ENCODE measurements around the gene TNFRSF12A. TPM values are rescaled to one million over a fixed set of nuclear protein-coding genes. Genes with fewer than 3 reads are reported as not detected.
A peak's percentile ranks its signal among the peaks of the same experiment; 100 is the strongest.

The TNFRSF12A gene
- total and polyA plus RNA-seq, 9 of the 15 experiments (the other 6 are each of a cell fraction or from before 2014, with no cell fraction given), result 0.41 to 61.8 (median 26.5) TPM

- TF ChIP-seq ZBTB1 (CRISPR knock-in tag; IDR thresholded peaks at IDR 0.05; ENCODE audit: borderline replicate concordance, low read depth) (no peak), SMAD3 (CRISPR knock-in tag; conservative IDR thresholded peaks at IDR 0.05) (0 out of 2 replicates have a peak, but pooled peaks have one; percentile 14), YY1 (IDR thresholded peaks at IDR 0.05; ENCODE audit: borderline replicate concordance in 1 of 3, control insufficient read depth in 1 of 3, extremely low read depth in 1 of 3, insufficient read depth in 3 of 3, insufficient read length in 1 of 3, insufficient replicate concordance in 2 of 3, low read depth in 1 of 3, low read length in 2 of 3) (peak in 2 of 3 experiments; percentile 42 to 61), ZNF75A (CRISPR knock-in tag; IDR thresholded peaks at IDR 0.05) (no peak), LARP7 (IDR thresholded peaks at IDR 0.05) (no peak), MAFG (tag; conservative IDR thresholded peaks at IDR 0.05) (no peak), MLLT1 (IDR thresholded peaks at IDR 0.05) (no peak), TRIM25 (IDR thresholded peaks at IDR 0.05; ENCODE audit: borderline replicate concordance) (no peak), HEY1 (CRISPR knock-in tag; IDR thresholded peaks at IDR 0.05; ENCODE audit: borderline replicate concordance) (no peak), BCOR (IDR thresholded peaks at IDR 0.05) (no peak), MLX (CRISPR knock-in tag; conservative IDR thresholded peaks at IDR 0.05) (no peak), ELK3 (CRISPR knock-in tag; IDR thresholded peaks at IDR 0.05) (no peak), NRF1 (conservative IDR thresholded peaks at IDR 0.05 in 1 of 2, IDR thresholded peaks at IDR 0.05 in 1 of 2) (peak; percentile 90 to 92), TFAM (CRISPR knock-in tag; conservative IDR thresholded peaks at IDR 0.05) (no peak), ELF4 (CRISPR knock-in tag; IDR thresholded peaks at IDR 0.05) (no peak), ZNF134 (CRISPR knock-in tag; conservative IDR thresholded peaks at IDR 0.05) (no peak), POLR2B (IDR thresholded peaks at IDR 0.05; ENCODE audit: low read depth, partially characterized antibody) (peak; percentile 94), HBP1 (CRISPR knock-in tag; IDR thresholded peaks at IDR 0.05) (peak; percentile 29; the same call in 1 of the 2 replicates), ZNF512 (tag; IDR thresholded peaks at IDR 0.05) (no peak)
Measured at GRCh38 chr16:3023669-3024478, 3.7 kb downstream of the TNFRSF12A start, which contains the start of the genes HCFC1R1 and THOC6 (continued).

Data from K562 (cell line).